Adrenal gland (tissue), 12 donors: Measurements from ENCODE around the gene CGAS. TPM values are rescaled to one million over a fixed set of nuclear protein-coding genes. Genes with fewer than 3 reads are reported as not detected.
A peak's percentile ranks its signal among the peaks of the same experiment; 100 is the strongest.
"Not testable (repeated sequence)": the region's sequence is repeated elsewhere in the genome, so short reads cannot be mapped to it uniquely, and the experiment has no call there.

ENCODE experiments used
- DNase-seq, 7 donors: peaks; one replicate each; pipeline ENCODE4 v3.0.0-alpha.2; 2019 to 2020
- H3K27ac ChIP-seq, 5 donors: fragments of 200-600 bp; sonication (generic) in 4 of 5; 1 replicate in 3 of 5; 2 replicates in 2 of 5; pipeline versions ENCODE4 v1.5.1 to v1.8.0; 2016 to 2020; ENCODE audit warnings: mild to moderate bottlenecking in 1 of 5
- H3K27me3 ChIP-seq: fragments of 200-600 bp; 2 replicates; pipeline ENCODE4 v1.8.0; 2021
- H3K36me3 ChIP-seq, 2 donors: fragments of 200-600 bp; replicated peaks in 1 of 2; 1 replicate in 1 of 2; 2 replicates in 1 of 2; pipeline versions ENCODE4 v1.5.1 to v1.8.0; 2018 to 2022
- H3K4me1 ChIP-seq, 2 donors: fragments of 200-600 bp; replicated peaks in 1 of 2; 1 replicate in 1 of 2; 2 replicates in 1 of 2; pipeline versions ENCODE4 v1.5.1 to v1.8.0; 2018 to 2021
- H3K4me3 ChIP-seq, 4 donors: fragments of 200-600 bp; sonication (generic) in 3 of 4; one replicate each; pipeline ENCODE4 v1.5.1; 2016 to 2018
- H3K9me3 ChIP-seq, 3 donors: fragments of 200-600 bp; sonication (generic) in 1 of 3; replicated peaks in 1 of 3; 1 replicate in 2 of 3; 2 replicates in 1 of 3; pipeline versions ENCODE4 v1.5.1 to v1.8.0; 2016 to 2021
- POLR2A ChIP-seq, 2 donors: fragments of 450-650 bp; IDR thresholded peaks; one replicate each; pipeline ENCODE4 v1.6.1; 2017; ENCODE audit warnings: antibody characterized with exemption in 2 of 2, mild to moderate bottlenecking in 2 of 2, moderate library complexity in 1 of 2
- WGBS, 4 donors: extraction: QIAGEN DNeasy Blood & Tissue Kit in 2 of 4; methylation state at CpG; one replicate each; pipeline versions ENCODE4 v1.1.5 to v1.1.7; 2013 to 2017; 5-methylcytosine and 5-hydroxymethylcytosine counted together
- intact Hi-C, 2 donors: fragments of 100-400 bp; cut with DNase I; formaldehyde crosslinking; loops; one replicate each; pipeline versions ENCODE4 v1.14.1 to v1.15.0; 2022 to 2023
- polyA plus RNA-seq, 3 donors: library from polyadenylated mRNA; stranded (reverse); fragments of 200-250 nt in 2 of 3; fragments of 350-450 nt in 1 of 3; fragmentation: Illumina TruSeq in 1 of 3; extraction: RNeasy Lipid Tissue Mini Kit (QIAGEN cat#74804) in 1 of 3; gene quantifications; one replicate each; pipeline ENCODE4 v1.2.3, GENCODE V29; 2013 to 2014
- total RNA-seq, 9 donors: library from RNA; depleted of rRNA in 4 of 9; stranded (reverse); fragments of >200 nt in 4 of 9; fragments of 120-200 nt in 1 of 9; fragmentation: NEBNext Ultra II Directional in 1 of 9; extraction: Animal tissue kit (Norgen Biotek cat#: 25700) in 1 of 9; gene quantifications; one replicate each; pipeline versions ENCODE4 v1.1.0 to v1.2.4, GENCODE V29; 2013 to 2023
- TF ChIP-seq, protein P1 (sequence below), 6 experiments: fragments of 450-650 bp in 4 of 6; fragments of 200-600 bp in 2 of 6; sonication (generic) in 1 of 6; IDR thresholded peaks; 1 replicate in 5 of 6; 2 replicates in 1 of 6; pipeline versions ENCODE4 v1.5.1 to v1.8.0; 2016 to 2021; ENCODE audit warnings: antibody characterized with exemption in 6 of 6, mild to moderate bottlenecking in 2 of 6, moderate library complexity in 1 of 6
- donor health status: healthy with polysubstance abuse.
- donor health status: Bipolar disorder and iron deficiency.
- donor health status: DM: yes; HTN: yes; CAD: no.
- donor health status: DM: no; HTN: no; CAD: no.
- donor health status: DM: no; HTN: no; CAD: no.
- donor health status: DM: yes; HTN: yes; CAD: no.

Gene CGAS
- total and polyA plus RNA-seq, 12 donors = 1.0 to 7.8 (median 2.9) TPM

DNA sequence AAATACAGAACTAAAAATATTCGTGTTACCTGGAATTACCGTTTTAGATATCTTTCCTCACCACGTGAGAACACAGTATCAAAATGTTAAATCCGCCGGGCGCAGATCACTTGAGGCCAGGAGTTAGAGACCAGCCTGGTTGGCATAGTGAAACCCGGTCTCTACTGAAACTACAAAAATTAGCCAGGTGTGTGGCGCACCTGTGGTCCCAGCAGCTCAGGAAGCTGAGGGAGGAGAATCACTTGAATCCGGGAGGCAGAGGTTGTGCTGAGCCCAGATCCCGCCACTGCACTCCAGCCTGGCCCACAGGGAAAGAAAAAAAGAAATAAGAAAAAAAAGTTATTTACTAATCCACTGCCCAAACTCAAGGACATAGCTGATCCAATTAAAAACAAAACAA, 62.2 kb downstream of the CGAS start:
- intact Hi-C loops = no loop called here
- Histone ChIP-seq H3K36me3 (no peaks in the 10 kb centered on the region), H3K27me3 (no peaks in the 10 kb centered on the region), H3K4me3 (no peak overlapping the region), H3K27ac (no peak overlapping the region), H3K4me1 (no peaks in the 10 kb centered on the region), H3K9me3 (no peaks in the 10 kb centered on the region)
- 81 to 86% (median 85%) methylated on average over 10 of the region's 10 CpGs for WGBS, 4 donors
- TF ChIP-seq, protein P1, sequence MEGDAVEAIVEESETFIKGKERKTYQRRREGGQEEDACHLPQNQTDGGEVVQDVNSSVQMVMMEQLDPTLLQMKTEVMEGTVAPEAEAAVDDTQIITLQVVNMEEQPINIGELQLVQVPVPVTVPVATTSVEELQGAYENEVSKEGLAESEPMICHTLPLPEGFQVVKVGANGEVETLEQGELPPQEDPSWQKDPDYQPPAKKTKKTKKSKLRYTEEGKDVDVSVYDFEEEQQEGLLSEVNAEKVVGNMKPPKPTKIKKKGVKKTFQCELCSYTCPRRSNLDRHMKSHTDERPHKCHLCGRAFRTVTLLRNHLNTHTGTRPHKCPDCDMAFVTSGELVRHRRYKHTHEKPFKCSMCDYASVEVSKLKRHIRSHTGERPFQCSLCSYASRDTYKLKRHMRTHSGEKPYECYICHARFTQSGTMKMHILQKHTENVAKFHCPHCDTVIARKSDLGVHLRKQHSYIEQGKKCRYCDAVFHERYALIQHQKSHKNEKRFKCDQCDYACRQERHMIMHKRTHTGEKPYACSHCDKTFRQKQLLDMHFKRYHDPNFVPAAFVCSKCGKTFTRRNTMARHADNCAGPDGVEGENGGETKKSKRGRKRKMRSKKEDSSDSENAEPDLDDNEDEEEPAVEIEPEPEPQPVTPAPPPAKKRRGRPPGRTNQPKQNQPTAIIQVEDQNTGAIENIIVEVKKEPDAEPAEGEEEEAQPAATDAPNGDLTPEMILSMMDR (IDR thresholded peaks at IDR 0.05) = no peak
- no peak for TF ChIP-seq POLR2A (IDR thresholded peaks at IDR 0.05)
- no peak for DNase-seq

DNA sequence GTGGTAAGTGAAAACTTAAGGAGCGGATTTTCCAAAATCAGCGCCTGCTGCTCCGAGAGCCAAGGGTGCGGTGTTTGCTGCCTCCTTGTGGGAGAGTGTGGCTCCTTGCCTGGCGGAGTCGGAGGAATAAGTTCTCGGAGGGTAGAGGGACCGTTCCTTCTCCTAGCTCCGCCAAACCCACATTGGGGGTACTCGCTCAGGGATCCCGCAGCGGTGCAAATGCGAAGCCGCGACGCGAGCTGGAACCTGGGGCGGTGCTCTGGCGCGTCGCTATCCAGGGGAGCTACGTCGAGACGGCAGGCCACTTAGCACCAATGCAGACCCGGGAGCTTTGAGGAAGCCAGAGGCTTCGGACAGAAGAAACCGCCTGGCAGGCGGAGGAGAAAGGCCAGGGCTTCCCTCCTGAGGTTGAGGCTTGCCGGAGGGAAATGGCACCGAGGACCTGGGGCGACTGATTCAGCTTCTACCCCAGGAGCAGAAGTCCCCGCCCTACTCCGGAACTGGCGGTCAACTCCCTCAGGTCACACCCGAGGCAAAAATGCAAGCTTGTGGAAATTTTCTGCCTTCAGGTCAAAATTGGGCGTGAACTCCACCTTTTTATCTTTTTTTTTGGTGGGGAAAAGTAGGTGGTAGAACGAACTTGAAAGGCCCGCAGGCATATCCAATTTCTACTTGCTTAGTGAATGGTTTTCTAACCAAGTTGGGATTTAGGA, 63.1 kb downstream of the CGAS start:
- intact Hi-C loops = no loop called here
- no peaks in the 10 kb centered on the region for H3K27me3 ChIP-seq
- H3K36me3 ChIP-seq = no peaks in the 10 kb centered on the region
- H3K27ac ChIP-seq = peak overlapping the region in 1 of 5 donors; percentile 15
- no peaks in the 10 kb centered on the region for H3K9me3 ChIP-seq
- TF ChIP-seq POLR2A (IDR thresholded peaks at IDR 0.05) = no peak
- TF ChIP-seq, protein P1 (IDR thresholded peaks at IDR 0.05) = peak; percentile 14 to 43 (median 26)
- peak; percentile 25 to 59 (median 29) for DNase-seq
- H3K4me3 ChIP-seq = peak overlapping the region in 2 of 4 donors; percentile 8 to 56
- WGBS, 4 donors = 2 to 5% (median 4%) methylated on average over 30 to 38 of the region's 38 CpGs
- no peaks in the 10 kb centered on the region for H3K4me1 ChIP-seq

DNA sequence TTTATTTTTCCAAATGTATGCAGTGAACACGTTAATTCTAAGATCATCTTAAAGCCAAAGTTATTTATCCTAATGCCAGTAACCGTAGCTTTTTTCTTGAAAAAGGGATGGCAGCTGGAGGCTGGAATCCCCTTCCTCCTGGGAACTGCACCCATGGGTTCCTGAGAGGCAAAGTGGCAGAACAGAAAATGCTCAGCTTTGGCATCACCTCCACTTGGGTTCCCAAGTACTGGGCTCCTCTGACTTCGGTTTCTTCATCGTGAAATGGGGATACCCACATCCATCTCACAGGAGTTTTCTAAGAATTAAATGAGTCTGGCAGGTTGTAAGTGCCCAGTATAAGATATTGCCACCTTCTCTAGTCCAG, 63.7 kb downstream of the CGAS start:
- Histone ChIP-seq H3K27me3 (no peaks in the 10 kb centered on the region), H3K4me1 (no peaks in the 10 kb centered on the region), H3K36me3 (no peaks in the 10 kb centered on the region), H3K9me3 (no peaks in the 10 kb centered on the region), H3K27ac (peak overlapping the region in 1 of 5 donors; percentile 15), H3K4me3 (peak overlapping the region in 2 of 4 donors; percentile 8 to 56)
- WGBS, 4 donors = 35 to 68% (median 43%) methylated on average over 4 of the region's 4 CpGs
- no peak for TF ChIP-seq POLR2A (IDR thresholded peaks at IDR 0.05)
- TF ChIP-seq, protein P1 (IDR thresholded peaks at IDR 0.05) = no peak
- intact Hi-C loops = no loop called here
- peak in 1 of 7 donors; percentile 1 for DNase-seq

DNA sequence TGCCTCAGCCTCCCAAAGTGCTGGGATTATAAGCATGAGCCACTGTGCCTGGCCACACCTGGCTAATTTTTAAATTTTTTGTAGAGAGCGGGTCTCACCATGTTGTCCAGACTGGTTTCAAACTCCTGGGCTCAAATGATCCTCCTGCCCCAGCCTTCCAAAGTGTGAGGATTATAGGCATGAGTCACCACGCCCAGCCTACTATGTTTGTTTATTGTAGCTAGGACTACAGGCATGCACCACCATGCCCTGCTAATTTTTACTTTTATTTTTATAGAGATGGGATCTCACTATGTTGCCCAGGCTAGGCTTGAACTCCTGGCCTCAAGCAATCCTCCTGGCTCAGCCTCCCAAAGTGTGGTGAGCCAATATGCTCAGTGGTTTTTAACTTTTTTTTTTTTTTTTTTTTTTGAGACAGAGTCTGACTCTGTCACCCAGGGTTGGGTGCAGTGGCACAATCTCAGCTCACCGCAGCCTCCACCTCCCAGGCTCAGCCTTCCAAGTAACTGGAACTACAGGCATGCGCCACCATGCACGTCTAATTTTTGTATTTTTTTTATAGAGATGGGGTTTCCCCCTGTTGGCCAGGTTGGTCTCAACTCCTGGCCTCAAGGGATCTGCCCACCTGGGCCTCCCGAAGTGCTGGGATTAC, 69.5 kb downstream of the CGAS start:
- no peak for TF ChIP-seq POLR2A (IDR thresholded peaks at IDR 0.05)
- TF ChIP-seq, protein P1 (IDR thresholded peaks at IDR 0.05) = no peak
- H3K27ac ChIP-seq = no peak overlapping the region
- no peaks in the 10 kb centered on the region for H3K4me1 ChIP-seq
- no peaks in the 10 kb centered on the region for H3K36me3 ChIP-seq
- WGBS, 4 donors = 83 to 93% (median 88%) methylated on average over 6 of the region's 6 CpGs
- DNase-seq = peak in 1 of 7 donors; percentile 17
- intact Hi-C loops = no loop called here
- H3K27me3 ChIP-seq = no peaks in the 10 kb centered on the region
- no peak overlapping the region for H3K4me3 ChIP-seq
- H3K9me3 ChIP-seq = no peaks in the 10 kb centered on the region

DNA sequence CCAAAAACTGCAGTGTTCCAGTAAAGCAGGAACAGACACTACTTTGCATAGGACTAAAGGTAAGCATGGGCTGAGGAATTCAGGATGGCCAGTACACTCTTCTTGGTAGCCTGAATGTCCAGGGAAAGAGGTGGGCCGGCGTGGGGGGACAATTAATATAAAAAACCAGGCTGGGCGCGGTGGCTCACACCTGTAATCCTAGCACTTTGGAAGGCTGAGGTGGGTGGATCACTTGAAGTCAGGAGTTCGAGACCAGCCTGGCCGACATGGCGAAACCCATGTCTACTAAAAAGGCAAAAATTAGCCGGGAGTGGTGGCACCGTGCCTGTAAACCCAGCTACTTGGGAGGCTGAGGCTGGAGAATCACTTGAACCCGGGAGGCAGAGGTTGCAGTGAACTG, 70.6 kb downstream of the CGAS start:
- H3K27me3 ChIP-seq, intact Hi-C loops, H3K4me3 ChIP-seq, H3K36me3 ChIP-seq, H3K4me1 ChIP-seq, H3K9me3 ChIP-seq, H3K27ac ChIP-seq: not testable (repeated sequence)
- 88 to 92% (median 90%) methylated on average over 10 of the region's 10 CpGs for WGBS, 4 donors
- peak in 1 of 7 donors; percentile 23 for DNase-seq
